ENCODE measurements around the gene FES. TPM values are rescaled to one million over a fixed set of nuclear protein-coding genes. Genes with fewer than 3 reads are reported as not detected.
A peak's percentile ranks its signal among the peaks of the same experiment; 100 is the strongest.

The FES gene
- total and polyA plus RNA-seq, 12 donors, result 8.6 to 27.7 (median 12.9) TPM

GRCh38 chr15:90866161-90866715 lies 18.1 kb upstream of the FES start:
- H3K4me1 ChIP-seq, result peaks cover 6 to 60% (median 34%) of the 10 kb centered on the region in 9 donors
- no peak for ATAC-seq
- DNase-seq, result no peak

GRCh38 chr15:90866800-90867199 lies 17.5 kb upstream of the FES start:
- DNase-seq, result no peak
- Histone ChIP-seq H3K27me3 (no peaks in the 10 kb centered on the region), H3K4me1 (peaks cover 6 to 60% (median 34%) of the 10 kb centered on the region in 9 donors), H3K4me3 (no peak overlapping the region), H3K27ac (no peak overlapping the region), H3K9me3 (no peaks in the 10 kb centered on the region), H3K36me3 (no peaks in the 10 kb centered on the region)
- TF ChIP-seq CTCF (IDR thresholded peaks at IDR 0.05), result no peak
- ATAC-seq, result no peak
- 83 to 91% methylated on average over 3 of the region's 3 CpGs for WGBS, 2 donors
- intact Hi-C loops (cut with DNase I), result loop anchor here in 2 of 10 donors (5.0 to 10.0 kb wide), 2 partner anchors 54 to 102 kb away; no protein-coding TSS in a partner anchor

More at GRCh38 chr15:90866161-90866715, 18.1 kb upstream of the FES start:
- 55 to 63% methylated on average over 16 of the region's 16 CpGs for WGBS, 2 donors
- intact Hi-C loops (cut with DNase I), result loop anchor here in 2 of 10 donors (5.0 to 10.0 kb wide), 2 partner anchors 54 to 101 kb away; no protein-coding TSS in a partner anchor
- Histone ChIP-seq H3K27ac (no peak overlapping the region), H3K9me3 (no peaks in the 10 kb centered on the region), H3K27me3 (no peaks in the 10 kb centered on the region), H3K36me3 (no peaks in the 10 kb centered on the region), H3K4me3 (no peak overlapping the region)
- TF ChIP-seq CTCF (IDR thresholded peaks at IDR 0.05), result no peak

- H3K4me1 ChIP-seq, result peaks cover 11 to 64% (median 39%) of the 10 kb centered on the region in 9 donors
- H3K36me3 ChIP-seq, result no peaks in the 10 kb centered on the region
- 85 to 89% methylated on average over 6 of the region's 6 CpGs for WGBS, 2 donors
- TF ChIP-seq CTCF (IDR thresholded peaks at IDR 0.05), result no peak
- H3K4me3 ChIP-seq, result peak within 1 kb of the TSS in 1 of 10 donors; percentile 92
- no peak for ATAC-seq
- no peak for DNase-seq
- H3K9me3 ChIP-seq, result no peaks in the 10 kb centered on the region
- intact Hi-C loops (cut with DNase I), result loop anchor here in 3 of 10 donors (2.0 to 10.0 kb wide), 3 partner anchors 56 to 151 kb away; partner anchors contain the start of gene BLM (in 1 of the 3)
- H3K27me3 ChIP-seq, result no peaks in the 10 kb centered on the region
- H3K27ac ChIP-seq, result peak within 1 kb of the TSS; percentile 57 to 100 (median 98)
Observed at GRCh38 chr15:90868261-90868689, 16.0 kb upstream of the FES start, which contains the start of gene FURIN. TSS of gene FURIN (plus strand) at chr15:90868588. CDS start at chr15:90875741, 7,153 bp downstream.

DNA sequence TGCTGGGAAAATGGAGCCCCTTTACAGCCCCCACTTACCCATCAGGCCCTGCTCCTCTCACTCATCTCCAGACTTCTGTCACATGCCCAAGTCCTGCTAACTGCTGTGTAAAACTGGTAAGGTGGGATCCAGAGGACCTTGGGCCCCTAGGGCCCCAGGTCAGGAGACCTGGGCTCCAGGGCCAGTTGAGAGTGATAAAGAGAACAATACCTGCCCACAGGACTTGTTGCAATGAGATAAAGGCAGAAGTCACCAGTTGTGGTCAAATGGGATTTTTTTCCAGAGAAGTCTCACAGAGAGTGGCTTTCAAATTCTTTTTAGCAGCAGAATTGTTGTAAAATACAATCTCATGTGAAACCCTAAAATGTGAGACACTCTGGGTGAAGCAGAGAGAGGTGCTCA lies 15.2 kb upstream of the FES start:
- DNase-seq (no peak), ATAC-seq (no peak)
- H3K4me1 ChIP-seq, result peaks cover 20 to 64% (median 47%) of the 10 kb centered on the region in 9 donors
- intact Hi-C loops (cut with DNase I), result loop anchor here in 3 of 10 donors (2.0 to 10.0 kb wide), 3 partner anchors 57 to 152 kb away; partner anchors contain the start of gene BLM (in 1 of the 3)
- peak overlapping the region; percentile 57 to 100 (median 98) for H3K27ac ChIP-seq
- H3K4me3 ChIP-seq, result peak overlapping the region in 1 of 10 donors; percentile 92
- H3K36me3 ChIP-seq, result peaks cover 0 to 2% (median 0%) of the 10 kb centered on the region in 9 donors
- no peaks in the 10 kb centered on the region for H3K9me3 ChIP-seq
- no peaks in the 10 kb centered on the region for H3K27me3 ChIP-seq
- no peak for TF ChIP-seq CTCF (IDR thresholded peaks at IDR 0.05)

Data from heart right ventricle (tissue), 16 donors.